Panc1 (cell line): ENCODE measurements around the gene EGR4. TPM values are rescaled to one million over a fixed set of nuclear protein-coding genes. Genes with fewer than 3 reads are reported as not detected.

Experiments
- ATAC-seq: fragments of 200-7000 bp; cut with Tn5 transposase; 2 replicates; pipeline ENCODE4 v1.9.1; 2020; ENCODE audit warnings: mild to moderate bottlenecking, moderate library complexity
- BruUV-seq: library from RNA; stranded (reverse); fragments of 400-500 nt; replicated peaks from 2 replicates; lab custom pipeline; 2021; lab: Mats Ljungman, UMichigan
- CTCF ChIA-PET: fragments of 300-600 bp; sonication (Branson Sonifier 250); formaldehyde crosslinking; loops from one replicate; lab custom pipeline; 2022; ENCODE audit warnings: antibody characterized with exemption; lab: Charles Lee
- POLR2A ChIA-PET: fragments of 300-600 bp; sonication (Branson Sonifier 250); formaldehyde crosslinking; loops from one replicate; lab custom pipeline; 2022; ENCODE audit warnings: antibody characterized with exemption; lab: Charles Lee
- DNase-seq: peaks from one replicate; pipeline ENCODE4 v3.0.0-alpha.2; 2010; ENCODE audit warnings: low read depth, low spot score
- H3K27ac ChIP-seq: 2 replicates; pipeline ENCODE4 v1.5.1; 2011; ENCODE audit warnings: mild to moderate bottlenecking, low read length, inconsistent platforms
- H3K27me3 ChIP-seq: fragments of 200-500 bp; sonication (Bioruptor generic); 2 replicates; pipeline ENCODE4 v1.6.0; 2014; ENCODE audit warnings: low read length, inconsistent platforms; ENCODE audit not compliant: control insufficient read depth, insufficient read depth
- H3K36me3 ChIP-seq: fragments of 200-500 bp; sonication (Bioruptor generic); 2 replicates; pipeline ENCODE4 v1.5.1; 2014; ENCODE audit warnings: inconsistent platforms, mild to moderate bottlenecking, low read length, moderate library complexity; ENCODE audit not compliant: control insufficient read depth, insufficient read depth
- H3K4me1 ChIP-seq: 2 replicates; pipeline ENCODE4 v1.5.1; 2011; ENCODE audit warnings: inconsistent platforms, mild to moderate bottlenecking, low read length, moderate library complexity; ENCODE audit not compliant: control insufficient read depth, insufficient read depth
- H3K4me3 ChIP-seq, 2 experiments: 2 replicates each; pipeline ENCODE4 v1.5.1; 2011 to 2012; ENCODE audit warnings: low read depth in 2 of 2, low read length in 2 of 2, mild to moderate bottlenecking in 2 of 2, inconsistent platforms in 1 of 2, moderate library complexity in 1 of 2
- H3K9me3 ChIP-seq: fragments of 200-500 bp; sonication (Bioruptor generic); 2 replicates; pipeline ENCODE4 v1.5.1; 2014; ENCODE audit warnings: low read depth, mild to moderate bottlenecking, inconsistent platforms, low read length, moderate library complexity; ENCODE audit not compliant: control insufficient read depth, insufficient read depth
- CTCF ChIP-seq: fragments of 450-650 bp; IDR thresholded peaks from 2 replicates; pipeline ENCODE4 v1.5.1; 2017; ENCODE audit warnings: mild to moderate bottlenecking
- POLR2AphosphoS5 ChIP-seq: IDR thresholded peaks from 2 replicates; pipeline ENCODE4 v1.6.1; 2012; ENCODE audit warnings: mild to moderate bottlenecking, low read depth, low read length, moderate library complexity
- REST ChIP-seq, 2 experiments: IDR thresholded peaks; 2 replicates each; pipeline ENCODE4 v1.6.1; 2011 to 2012; ENCODE audit warnings: low read depth in 2 of 2, control low read depth in 1 of 2, low read length in 1 of 2, mild to moderate bottlenecking in 1 of 2, moderate library complexity in 1 of 2; ENCODE audit not compliant: insufficient read depth in 1 of 2
- SIN3A ChIP-seq: IDR thresholded peaks from 2 replicates; pipeline ENCODE4 v1.6.1; 2012; ENCODE audit warnings: low read depth, mild to moderate bottlenecking, low read length, moderate library complexity, borderline replicate concordance; ENCODE audit not compliant: insufficient read depth
- TCF7L2 ChIP-seq: IDR thresholded peaks from 2 replicates; pipeline ENCODE4 v1.6.1; 2011; ENCODE audit warnings: mild to moderate bottlenecking, low read depth, low read length, inconsistent platforms
- in situ Hi-C: cut with HindIII; loops from 2 replicates; pipeline ENCODE4 v1.10.0; 2016; ENCODE audit warnings: low sequenced_read_pairs, low pct_unique_long_range_greater_than_20kb
- intact Hi-C: fragments of 100-400 bp; cut with micrococcal nuclease; formaldehyde crosslinking; loops from one replicate; pipeline ENCODE4 v1.10.0; 2022; ENCODE audit not compliant: unreplicated experiment
- total RNA-seq: library from RNA; stranded (reverse); gene quantifications from one replicate; pipeline ENCODE4 v1.2.1, GENCODE V29; 2021; ENCODE audit not compliant: unreplicated experiment

The EGR4 gene
- total RNA-seq, 1 experiment from 2014 or later: 0.08 TPM

- CTCF ChIA-PET: no interaction called here
- Histone ChIP-seq H3K27me3 (no peaks in the 10 kb centered on the region), H3K27ac (no peak overlapping the region), H3K4me3 (no peak overlapping the region), H3K9me3 (no peaks in the 10 kb centered on the region), H3K4me1 (no peaks in the 10 kb centered on the region), H3K36me3 (peaks cover 7% of the 10 kb centered on the region)
- POLR2A ChIA-PET: interaction anchor here (1.2 kb wide), 1 partner anchor 22 kb away, joined by 4 read pairs; the partner anchor contains the start of gene PRADC1
- intact Hi-C loops (no loop called here), in situ Hi-C loops (no loop called here)
- no peak for DNase-seq
- ATAC-seq: peak; percentile 13; the same call in 1 of the 2 replicates
- BruUV-seq: no TSS peak
- TF ChIP-seq POLR2AphosphoS5 (peak; percentile 41; the same call in 1 of the 2 replicates), SIN3A (no peak)
These were observed 38.2 kb downstream of the EGR4 start for GRCh38 chr2:73255007-73255644.

GRCh38 chr2:73254343-73255006 lies 38.9 kb downstream of the EGR4 start:
- ATAC-seq: 0 out of 2 replicates have a peak, but pooled peaks have one; percentile 3
- CTCF ChIA-PET: no interaction called here
- H3K27ac ChIP-seq: no peak overlapping the region
- in situ Hi-C loops: no loop called here
- H3K4me1 ChIP-seq: no peaks in the 10 kb centered on the region
- intact Hi-C loops: no loop called here
- no peak overlapping the region for H3K4me3 ChIP-seq
- POLR2A ChIA-PET: interaction anchor here (0.6 to 1.2 kb wide), 2 partner anchors 22 to 71 kb away, joined by 4 to 10 read pairs; partner anchors contain the start of gene PRADC1
- H3K36me3 ChIP-seq: peaks cover 9% of the 10 kb centered on the region
- H3K9me3 ChIP-seq: no peaks in the 10 kb centered on the region
- TF ChIP-seq POLR2AphosphoS5 (no peak), CTCF (no peak), SIN3A (no peak), REST (IDR thresholded peaks at IDR 0.05; ENCODE audit: insufficient read depth in 1 of 2, low read depth in 2 of 2, low read length in 1 of 2) (no peak), TCF7L2 (no peak)
- BruUV-seq: no TSS peak
- DNase-seq: no peak
- H3K27me3 ChIP-seq: no peaks in the 10 kb centered on the region
